Fibroblast of villous mesenchyme (primary cell): ENCODE data around the gene IRF2. TPM values are rescaled to one million over a fixed set of nuclear protein-coding genes. Genes with fewer than 3 reads are reported as not detected.
A peak's percentile ranks its signal among the peaks of the same experiment; 100 is the strongest.

Experiments used
- DNase-seq: peaks from one replicate; pipeline ENCODE4 v3.0.0-alpha.2; 2010; ENCODE audit warnings: low read depth
- H3K4me3 ChIP-seq: 2 replicates; pipeline ENCODE4 v1.5.1; 2011; ENCODE audit warnings: low read depth, mild to moderate bottlenecking, low read length
- total RNA-seq: library from RNA; depleted of rRNA; stranded (reverse); fragments of >200 nt; gene quantifications from 2 replicates; pipeline ENCODE4 v1.2.3, GENCODE V29; 2012
- TF ChIP-seq, protein P1 (sequence below): IDR thresholded peaks from 2 replicates; pipeline ENCODE4 v1.5.1; 2012; ENCODE audit warnings: low read depth, mild to moderate bottlenecking, low read length; ENCODE audit not compliant: insufficient read depth

Gene IRF2
- total RNA-seq, 1 donor, result 42.3 TPM

DNA sequence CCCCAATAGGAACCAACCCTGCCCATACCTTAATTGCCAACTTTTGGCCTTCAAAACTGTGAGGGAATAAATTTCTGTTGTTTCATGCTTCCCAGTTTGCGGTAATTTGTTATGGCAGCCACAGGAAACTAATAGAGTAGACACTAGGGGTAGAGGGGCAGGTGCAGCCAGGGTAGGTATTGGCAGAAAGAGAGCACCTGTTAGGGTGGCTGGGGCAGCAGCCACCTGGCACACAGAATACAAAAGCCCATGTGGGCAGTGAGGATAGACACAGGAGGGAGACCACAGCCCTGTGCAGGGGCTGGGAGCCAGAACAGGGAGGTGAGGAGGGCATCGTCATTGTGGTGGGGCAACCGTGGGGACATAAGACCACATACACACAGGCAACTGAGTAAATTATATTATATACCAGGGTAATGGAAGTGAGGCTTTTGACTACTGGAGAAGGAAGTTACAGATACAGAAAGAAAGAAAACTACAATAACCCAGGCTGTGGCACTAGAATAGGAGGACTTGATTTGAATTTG, 28.2 kb downstream of the IRF2 start:
- no peak for DNase-seq
- H3K4me3 ChIP-seq, result no peak overlapping the region
- TF ChIP-seq, protein P1, sequence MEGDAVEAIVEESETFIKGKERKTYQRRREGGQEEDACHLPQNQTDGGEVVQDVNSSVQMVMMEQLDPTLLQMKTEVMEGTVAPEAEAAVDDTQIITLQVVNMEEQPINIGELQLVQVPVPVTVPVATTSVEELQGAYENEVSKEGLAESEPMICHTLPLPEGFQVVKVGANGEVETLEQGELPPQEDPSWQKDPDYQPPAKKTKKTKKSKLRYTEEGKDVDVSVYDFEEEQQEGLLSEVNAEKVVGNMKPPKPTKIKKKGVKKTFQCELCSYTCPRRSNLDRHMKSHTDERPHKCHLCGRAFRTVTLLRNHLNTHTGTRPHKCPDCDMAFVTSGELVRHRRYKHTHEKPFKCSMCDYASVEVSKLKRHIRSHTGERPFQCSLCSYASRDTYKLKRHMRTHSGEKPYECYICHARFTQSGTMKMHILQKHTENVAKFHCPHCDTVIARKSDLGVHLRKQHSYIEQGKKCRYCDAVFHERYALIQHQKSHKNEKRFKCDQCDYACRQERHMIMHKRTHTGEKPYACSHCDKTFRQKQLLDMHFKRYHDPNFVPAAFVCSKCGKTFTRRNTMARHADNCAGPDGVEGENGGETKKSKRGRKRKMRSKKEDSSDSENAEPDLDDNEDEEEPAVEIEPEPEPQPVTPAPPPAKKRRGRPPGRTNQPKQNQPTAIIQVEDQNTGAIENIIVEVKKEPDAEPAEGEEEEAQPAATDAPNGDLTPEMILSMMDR, result no peak

DNA sequence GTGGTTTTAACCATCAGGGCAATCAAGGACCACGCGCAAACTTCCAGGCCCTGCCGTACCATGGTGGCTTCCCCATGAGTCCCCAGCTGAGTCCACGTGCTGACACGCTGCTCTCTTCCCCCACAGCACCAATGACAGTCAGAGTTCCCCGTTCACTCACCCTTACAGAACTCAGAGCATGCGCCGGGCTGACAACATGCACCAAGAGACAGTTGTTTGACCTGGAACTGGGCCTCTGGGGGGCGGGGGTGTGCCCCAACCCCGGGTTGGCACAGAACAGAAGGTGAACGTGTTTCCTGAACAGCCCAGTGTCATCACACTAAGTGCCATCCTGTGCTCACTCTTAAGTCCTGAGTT, 29.4 kb downstream of the IRF2 start:
- H3K4me3 ChIP-seq, result no peak overlapping the region
- TF ChIP-seq, protein P1, result no peak
- no peak for DNase-seq

DNA sequence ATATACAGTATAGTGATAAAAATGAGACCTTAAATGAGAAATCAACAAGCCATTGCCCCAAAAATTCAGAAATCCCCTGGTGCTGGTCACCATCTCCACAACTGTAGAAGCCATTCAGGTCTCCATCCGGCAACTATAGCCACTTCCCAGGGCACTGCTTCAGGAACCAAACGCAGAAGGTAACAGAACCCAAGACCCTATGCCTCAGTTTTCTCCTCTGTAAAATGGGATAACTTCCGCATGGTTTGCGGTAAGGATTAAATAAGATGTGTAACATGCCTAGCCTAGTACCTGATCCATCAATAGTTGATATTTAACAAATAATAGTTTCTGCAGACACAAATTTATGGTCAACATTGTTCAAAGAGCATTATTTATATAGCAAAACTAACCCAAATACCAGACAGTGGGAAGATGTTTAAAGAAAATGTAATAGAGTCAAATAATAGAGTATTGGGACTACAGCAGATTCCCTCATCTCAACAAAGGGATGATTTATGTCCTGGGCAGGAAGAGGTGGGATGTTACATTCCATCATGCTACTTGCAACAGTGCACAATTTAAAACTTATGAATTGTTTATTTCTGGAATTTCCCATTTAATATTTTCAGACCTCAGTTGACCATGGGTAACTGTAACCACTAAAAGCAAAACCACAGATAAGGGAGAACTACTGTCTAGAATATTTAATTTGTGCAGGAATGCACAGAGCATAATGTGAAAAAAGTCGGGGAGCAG, 30.0 kb downstream of the IRF2 start:
- TF ChIP-seq, protein P1, result no peak
- no peak overlapping the region for H3K4me3 ChIP-seq
- DNase-seq, result peak; percentile 37

DNA sequence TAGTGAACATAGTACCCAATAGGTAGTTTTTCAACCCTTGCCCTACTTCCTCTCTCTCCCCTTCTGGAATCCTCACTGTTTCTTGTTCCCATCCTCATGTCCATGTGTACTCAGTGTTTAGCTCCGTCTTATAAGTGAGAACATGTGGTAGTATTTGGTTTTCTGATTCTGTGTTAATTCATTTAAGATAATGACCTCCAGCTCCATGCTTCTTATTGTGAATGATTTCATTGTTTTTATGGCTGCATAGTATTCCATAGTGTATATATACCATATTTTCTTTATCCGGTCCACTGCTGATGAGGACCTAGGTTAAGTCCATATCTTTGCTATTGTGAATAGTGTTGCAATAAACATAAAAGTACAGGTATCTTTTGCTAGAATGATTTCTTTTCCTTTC, 31.0 kb downstream of the IRF2 start:
- TF ChIP-seq, protein P1, result no peak
- no peak overlapping the region for H3K4me3 ChIP-seq
- DNase-seq, result no peak

DNA sequence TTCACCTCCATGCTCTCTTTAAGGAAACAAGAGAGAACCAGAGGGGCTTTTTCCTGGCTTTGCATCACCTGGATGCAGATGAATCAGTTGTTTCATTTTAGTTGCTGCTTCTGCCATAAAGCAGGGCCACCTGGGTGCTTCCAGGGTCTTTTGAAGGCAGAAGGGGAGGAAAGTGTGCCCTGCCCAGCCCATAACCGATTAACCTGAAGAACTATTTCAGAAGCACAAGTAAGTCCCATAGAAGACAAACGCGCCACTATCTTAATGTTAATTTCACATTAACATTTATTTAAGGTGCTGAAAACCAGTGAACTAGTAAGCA, 32.1 kb downstream of the IRF2 start:
- no peak overlapping the region for H3K4me3 ChIP-seq
- TF ChIP-seq, protein P1, result no peak
- no peak for DNase-seq

DNA sequence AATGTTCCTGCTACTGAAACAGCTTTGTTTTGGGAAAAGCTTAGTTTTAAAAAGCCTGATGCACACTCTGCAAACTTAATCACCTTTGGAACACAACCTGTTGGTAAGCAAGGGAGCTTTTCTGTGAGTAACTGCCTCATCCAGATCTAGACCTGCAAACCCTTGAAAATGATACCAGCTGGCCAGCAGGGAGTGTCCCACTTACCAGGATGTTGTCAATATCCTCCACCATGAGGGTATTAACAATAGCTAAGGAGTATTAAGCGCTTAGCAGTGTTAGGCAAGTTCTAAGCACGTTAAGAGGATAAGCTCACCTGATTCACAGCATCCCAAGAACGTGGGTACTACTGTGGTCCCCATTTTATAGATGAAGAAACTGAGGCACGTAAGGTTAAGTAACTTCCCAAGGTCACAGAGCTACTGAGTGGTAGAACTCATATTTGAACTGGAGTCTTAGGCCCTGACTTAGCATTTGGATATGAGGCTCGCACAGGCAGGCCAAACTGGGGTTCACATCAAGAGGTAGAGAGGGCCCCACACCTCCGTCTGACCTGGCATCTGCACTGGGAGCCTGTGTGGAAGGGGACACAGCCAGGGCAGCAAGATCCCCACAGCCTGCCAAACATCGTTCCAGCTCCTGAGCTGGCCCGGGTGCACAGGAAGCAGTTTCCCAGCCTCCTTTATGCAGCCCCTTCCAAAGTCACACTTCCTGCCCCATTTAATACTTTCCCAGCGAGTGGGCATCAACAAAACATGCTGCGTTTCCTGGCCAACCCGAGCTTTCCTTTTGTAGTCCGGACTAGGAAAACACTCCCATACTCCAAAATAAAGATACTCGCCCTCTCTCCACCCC, 32.7 kb downstream of the IRF2 start:
- no peak overlapping the region for H3K4me3 ChIP-seq
- TF ChIP-seq, protein P1, result no peak
- peak; percentile 18 for DNase-seq
